CMK (cell line): ENCODE data around the gene SRGAP2.
"Not testable (repeated sequence)": the region's sequence is repeated elsewhere in the genome, so short reads cannot be mapped to it uniquely, and the experiment has no call there.

Experiments
- DNase-seq: peaks from one replicate; pipeline ENCODE4 v3.0.0-alpha.2; 2010; ENCODE audit warnings: low read depth

Gene SRGAP2

DNA sequence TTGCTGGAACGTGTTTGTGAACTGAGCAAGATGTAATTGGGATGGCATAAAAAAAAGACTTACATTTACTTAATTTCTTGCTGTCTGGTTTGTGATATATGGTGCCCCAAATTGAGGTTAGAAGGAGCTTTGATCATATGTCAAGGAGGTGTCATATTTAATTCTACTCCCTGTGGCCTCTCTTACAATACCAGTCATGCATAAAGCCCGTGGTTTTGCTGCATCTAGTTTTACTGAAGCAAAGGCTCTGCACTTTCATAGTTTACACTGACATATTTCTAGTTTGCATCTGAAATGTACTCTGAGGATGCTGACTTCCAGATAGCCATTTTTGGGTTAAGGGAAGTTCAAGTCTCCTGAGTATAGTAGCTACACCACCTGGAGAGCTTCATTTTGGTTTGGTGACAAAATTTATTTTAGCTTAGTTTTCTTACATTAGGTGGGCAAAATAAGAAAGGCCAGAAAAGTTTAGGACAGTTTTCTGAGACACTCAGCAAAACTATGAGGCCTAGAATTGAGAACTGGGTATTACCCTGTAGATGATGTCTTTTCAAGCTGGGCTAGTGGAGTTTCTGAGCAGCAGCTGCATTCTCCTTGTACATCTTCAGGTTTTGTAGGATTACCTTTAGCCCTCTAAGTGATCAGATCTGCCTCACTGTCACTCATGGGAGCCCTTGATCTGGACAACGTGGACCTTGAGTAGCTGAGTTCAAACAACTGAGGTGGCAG lies 47.8 kb downstream of the SRGAP2 start:
- DNase-seq = not testable (repeated sequence)

DNA sequence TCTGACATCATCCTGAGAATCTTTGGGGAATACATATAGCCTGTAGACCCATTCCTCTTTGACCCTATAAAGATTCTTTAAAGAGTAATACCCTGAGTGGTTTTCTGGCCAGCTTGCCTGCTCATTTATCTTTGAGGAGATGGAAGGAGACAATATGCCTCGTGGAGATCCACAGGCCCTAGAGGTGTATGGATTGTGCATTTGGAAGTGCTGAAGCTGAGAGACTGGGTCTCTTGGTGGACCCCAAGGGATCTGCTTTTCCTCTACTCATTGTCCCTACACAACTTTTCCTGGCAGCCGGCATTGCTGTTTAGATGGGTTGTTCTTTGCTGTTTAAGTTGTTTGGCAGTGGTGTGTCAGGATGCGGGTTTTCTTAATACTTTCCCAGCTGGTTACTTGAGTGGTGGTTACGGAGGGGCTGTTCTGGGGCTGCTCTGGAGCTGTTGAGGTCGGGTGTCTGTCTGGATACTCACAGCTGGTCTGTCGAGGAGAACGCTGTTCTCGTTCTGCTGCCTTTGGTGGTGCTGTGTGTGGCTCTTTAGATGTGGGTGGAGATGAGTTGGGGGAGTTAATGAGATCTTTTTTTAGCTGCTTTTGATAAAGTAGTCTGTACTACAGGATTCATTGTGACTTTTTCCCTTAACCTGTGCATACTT lies 49.5 kb downstream of the SRGAP2 start:
- not testable (repeated sequence) for DNase-seq
